GM06990 (cell line): ENCODE results near the gene SLC27A2.
A peak's percentile ranks its signal among the peaks of the same experiment; 100 is the strongest.

ENCODE experiments used
- DNase-seq: peaks from one replicate; pipeline ENCODE4 v3.0.0-alpha.2; 2011; ENCODE audit not compliant: insufficient read length; ENCODE audit errors: extremely low read depth
- H3K27me3 ChIP-seq: replicated peaks from 2 replicates; pipeline ENCODE4 v1.6.0; 2011; ENCODE audit warnings: low read length; ENCODE audit not compliant: control insufficient read depth, insufficient read depth
- H3K36me3 ChIP-seq: 2 replicates; pipeline ENCODE4 v1.5.1; 2011; ENCODE audit warnings: low read length; ENCODE audit not compliant: control insufficient read depth, insufficient read depth
- H3K4me3 ChIP-seq: replicated peaks from 2 replicates; pipeline ENCODE4 v1.5.1; 2011; ENCODE audit warnings: low read depth, mild to moderate bottlenecking, control low read depth, low read length
- CTCF ChIP-seq: IDR thresholded peaks from 2 replicates; pipeline ENCODE4 v1.5.1; 2011; ENCODE audit warnings: low read length, control low read depth, mild to moderate bottlenecking, inconsistent platforms; ENCODE audit not compliant: insufficient read depth, poor library complexity, severe bottlenecking

Gene SLC27A2

GRCh38 chr15:50144341-50145120 is 37.5 kb upstream of the SLC27A2 start:
- no peak for DNase-seq
- TF ChIP-seq CTCF, result no peak
- Histone ChIP-seq H3K27me3 (no peaks in the 10 kb centered on the region), H3K36me3 (no peaks in the 10 kb centered on the region), H3K4me3 (no peak overlapping the region)

- H3K4me3 ChIP-seq, result no peak overlapping the region
- no peaks in the 10 kb centered on the region for H3K27me3 ChIP-seq
- no peaks in the 10 kb centered on the region for H3K36me3 ChIP-seq
- DNase-seq, result no peak
- TF ChIP-seq CTCF, result peak; percentile 15
Observed at GRCh38 chr15:50145451-50145872, 36.5 kb upstream of the SLC27A2 start.

- Histone ChIP-seq H3K4me3 (no peak overlapping the region), H3K27me3 (no peaks in the 10 kb centered on the region), H3K36me3 (no peaks in the 10 kb centered on the region)
- TF ChIP-seq CTCF, result no peak
- DNase-seq, result no peak
Observed at GRCh38 chr15:50146632-50147031, 35.4 kb upstream of the SLC27A2 start.

GRCh38 chr15:50148362-50148963 is 33.5 kb upstream of the SLC27A2 start:
- no peak for DNase-seq
- peak; percentile 19 for TF ChIP-seq CTCF
- Histone ChIP-seq H3K4me3 (no peak overlapping the region), H3K36me3 (no peaks in the 10 kb centered on the region), H3K27me3 (no peaks in the 10 kb centered on the region)

GRCh38 chr15:50149090-50149489 is 32.9 kb upstream of the SLC27A2 start:
- no peak for TF ChIP-seq CTCF
- no peak for DNase-seq
- no peaks in the 10 kb centered on the region for H3K27me3 ChIP-seq
- no peaks in the 10 kb centered on the region for H3K36me3 ChIP-seq
- no peak overlapping the region for H3K4me3 ChIP-seq

- Histone ChIP-seq H3K4me3 (no peak overlapping the region), H3K36me3 (no peaks in the 10 kb centered on the region), H3K27me3 (no peaks in the 10 kb centered on the region)
- TF ChIP-seq CTCF, result no peak
- no peak for DNase-seq
Observed at GRCh38 chr15:50150349-50150748, 31.6 kb upstream of the SLC27A2 start.
